WI38 (cell line): ENCODE data around the gene STK40.

Experiments used
- H3K4me3 ChIP-seq: 2 replicates; pipeline ENCODE4 v1.5.1; 2011; ENCODE audit warnings: low read depth, mild to moderate bottlenecking, control low read depth, low read length
- CTCF ChIP-seq: IDR thresholded peaks from 2 replicates; pipeline ENCODE4 v1.5.1; 2012; ENCODE audit warnings: low read depth, mild to moderate bottlenecking, control low read depth, low read length

Gene STK40

GRCh38 chr1:36342426-36343185, 43.1 kb downstream of the STK40 start:
- no peak overlapping the region for H3K4me3 ChIP-seq
- TF ChIP-seq CTCF = peak; percentile 52

GRCh38 chr1:36341626-36342320, 44.0 kb downstream of the STK40 start:
- no peak overlapping the region for H3K4me3 ChIP-seq
- TF ChIP-seq CTCF = no peak

- no peak for TF ChIP-seq CTCF
- H3K4me3 ChIP-seq = no peak overlapping the region
These were observed 46.1 kb downstream of the STK40 start for GRCh38 chr1:36339615-36340014.

- no peak for TF ChIP-seq CTCF
- no peak overlapping the region for H3K4me3 ChIP-seq
These were observed 46.5 kb downstream of the STK40 start for GRCh38 chr1:36339215-36339614.

- no peak for TF ChIP-seq CTCF
- no peak overlapping the region for H3K4me3 ChIP-seq
These were observed 47.9 kb downstream of the STK40 start for GRCh38 chr1:36337830-36338229.

GRCh38 chr1:36330940-36331339, 54.8 kb downstream of the STK40 start:
- no peak overlapping the region for H3K4me3 ChIP-seq
- no peak for TF ChIP-seq CTCF

GRCh38 chr1:36329817-36330216, 55.9 kb downstream of the STK40 start:
- TF ChIP-seq CTCF = no peak
- H3K4me3 ChIP-seq = no peak overlapping the region
